ENCODE data around the gene OR10A3.

Gene OR10A3

GRCh38 chr11:7893796-7894195 lies 47.7 kb downstream of the OR10A3 start:
- no peak for DNase-seq (ENCODE audit: low read depth in 2 of 3, low spot score in 1 of 3)

- peak in 1 of 3 donors; percentile 8 for DNase-seq (ENCODE audit: low read depth in 2 of 3, low spot score in 1 of 3)
Measured at GRCh38 chr11:7892840-7893254, 48.7 kb downstream of the OR10A3 start.

GRCh38 chr11:7892059-7892699 lies 49.3 kb downstream of the OR10A3 start:
- DNase-seq (ENCODE audit: low read depth in 2 of 3, low spot score in 1 of 3): no peak

- no peak for DNase-seq (ENCODE audit: low read depth in 2 of 3, low spot score in 1 of 3)
Measured at GRCh38 chr11:7890417-7891172, 50.9 kb downstream of the OR10A3 start.

- no peak for DNase-seq (ENCODE audit: low read depth in 2 of 3, low spot score in 1 of 3)
Measured at GRCh38 chr11:7889985-7890384, 51.5 kb downstream of the OR10A3 start.
